Measurements from ENCODE around the gene SLC35E1. TPM values are rescaled to one million over a fixed set of nuclear protein-coding genes. Genes with fewer than 3 reads are reported as not detected.

Gene SLC35E1
- total RNA-seq, 1 experiment from 2014 or later: 52.6 TPM

- BruUV-seq (replicated peaks): no TSS peak
- no peak for TF ChIP-seq EZH2phosphoT487 (IDR thresholded peaks at IDR 0.05; ENCODE audit: borderline replicate concordance, low read length)
- TF ChIP-seq CTCF (conservative IDR thresholded peaks at IDR 0.05; ENCODE audit: low read depth, low read length): no peak
- no peak for TF ChIP-seq EZH2 (IDR thresholded peaks at IDR 0.05; ENCODE audit: low read length, unreplicated experiment)
- Histone ChIP-seq H3K79me2 (ENCODE audit: low read length) (peaks cover 94% of the 10 kb centered on the region), H3K36me3 (ENCODE audit: low read depth, low read length) (peaks cover 7% of the 10 kb centered on the region; the same call in 1 of the 2 replicates), H4K20me1 (ENCODE audit: low read length) (peaks cover 4% of the 10 kb centered on the region; the same call in 1 of the 2 replicates), H2AFZ (ENCODE audit: low read length) (no peak overlapping the region), H3K27ac (ENCODE audit: low read length) (peak overlapping the region; percentile 77), H3K27me3 (ENCODE audit: low read length) (no peaks in the 10 kb centered on the region), H3K9ac (ENCODE audit: low read length) (peak overlapping the region; percentile 89), H3K9me3 (ENCODE audit: low read length) (no peaks in the 10 kb centered on the region), H3K4me2 (ENCODE audit: low read length) (peak overlapping the region; percentile 96), H3F3A (ENCODE audit: low read length, unreplicated experiment) (no peaks in the 10 kb centered on the region), H3K4me3 (ENCODE audit: low read length) (peak overlapping the region; percentile 87), H3K9me2 (replicated peaks; ENCODE audit: low read length) (no peaks in the 10 kb centered on the region), H3K4me1 (ENCODE audit: insufficient read depth, low read length) (peaks cover 43% of the 10 kb centered on the region)
- CTCF ChIA-PET: no interaction called here
- no peak for DNase-seq
- POLR2A ChIA-PET (ENCODE audit: unreplicated experiment): no interaction called here
- ATAC-seq: no peak
- intact Hi-C loops (cut with micrococcal nuclease): loop anchor here (5.0 kb wide), 1 partner anchor 54 kb away; the partner anchor contains the start of gene MED26
These were observed 1.1 kb upstream of the SLC35E1 start for GRCh38 chr19:16573296-16573695.

- intact Hi-C loops (cut with micrococcal nuclease): loop anchor here (1.0 to 5.0 kb wide), 2 partner anchors 36 to 55 kb away; partner anchors contain the start of gene MED26
- CTCF ChIA-PET: interaction anchor here (0.5 kb wide), 1 partner anchor 12 kb away, joined by 6 read pairs; no protein-coding TSS in a partner anchor
- Histone ChIP-seq H3F3A (ENCODE audit: low read length, unreplicated experiment) (no peaks in the 10 kb centered on the region), H3K4me3 (ENCODE audit: low read length) (peak overlapping the region; percentile 91), H3K4me2 (ENCODE audit: low read length) (peak overlapping the region; percentile 96), H3K27me3 (ENCODE audit: low read length) (no peaks in the 10 kb centered on the region), H3K79me2 (ENCODE audit: low read length) (peaks cover 89% of the 10 kb centered on the region), H3K27ac (ENCODE audit: low read length) (peak overlapping the region; percentile 27; the same call in 1 of the 2 replicates), H3K9me3 (ENCODE audit: low read length) (no peaks in the 10 kb centered on the region), H3K36me3 (ENCODE audit: low read depth, low read length) (peaks cover 15% of the 10 kb centered on the region), H2AFZ (ENCODE audit: low read length) (peak overlapping the region; percentile 73), H3K4me1 (ENCODE audit: insufficient read depth, low read length) (peaks cover 43% of the 10 kb centered on the region), H4K20me1 (ENCODE audit: low read length) (peaks cover 4% of the 10 kb centered on the region; the same call in 1 of the 2 replicates), H3K9me2 (replicated peaks; ENCODE audit: low read length) (no peaks in the 10 kb centered on the region), H3K9ac (ENCODE audit: low read length) (peak overlapping the region; percentile 91)
- ATAC-seq (peak; percentile 18), DNase-seq (peak; percentile 31)
- POLR2A ChIA-PET (ENCODE audit: unreplicated experiment): no interaction called here
- TF ChIP-seq CTCF (conservative IDR thresholded peaks at IDR 0.05; ENCODE audit: low read depth, low read length) (no peak), EZH2 (IDR thresholded peaks at IDR 0.05; ENCODE audit: low read length, unreplicated experiment) (no peak), EZH2phosphoT487 (IDR thresholded peaks at IDR 0.05; ENCODE audit: borderline replicate concordance, low read length) (no peak)
- BruUV-seq (replicated peaks): no TSS peak
These were observed 338 bp downstream of the SLC35E1 start for GRCh38 chr19:16571822-16572331.

- peak overlapping the region; percentile 96 for H3K4me2 ChIP-seq (ENCODE audit: low read length)
- ChIA-PET POLR2A (ENCODE audit: unreplicated experiment) (no interaction called here), CTCF (no interaction called here)
- ATAC-seq: no peak
- H2AFZ ChIP-seq (ENCODE audit: low read length): peak overlapping the region; percentile 73
- peaks cover 4% of the 10 kb centered on the region; the same call in 1 of the 2 replicates for H4K20me1 ChIP-seq (ENCODE audit: low read length)
- peak overlapping the region; percentile 91 for H3K9ac ChIP-seq (ENCODE audit: low read length)
- DNase-seq: peak; percentile 49
- BruUV-seq (replicated peaks): no TSS peak
- intact Hi-C loops (cut with micrococcal nuclease): loop anchor here (5.0 kb wide), 1 partner anchor 56 kb away; the partner anchor contains the start of gene MED26
- peak overlapping the region; percentile 27; the same call in 1 of the 2 replicates for H3K27ac ChIP-seq (ENCODE audit: low read length)
- H3K36me3 ChIP-seq (ENCODE audit: low read depth, low read length): peaks cover 19% of the 10 kb centered on the region
- TF ChIP-seq EZH2 (IDR thresholded peaks at IDR 0.05; ENCODE audit: low read length, unreplicated experiment): no peak
- H3F3A ChIP-seq (ENCODE audit: low read length, unreplicated experiment): no peaks in the 10 kb centered on the region
- no peaks in the 10 kb centered on the region for H3K9me2 ChIP-seq (replicated peaks; ENCODE audit: low read length)
- H3K27me3 ChIP-seq (ENCODE audit: low read length): no peaks in the 10 kb centered on the region
- no peaks in the 10 kb centered on the region for H3K9me3 ChIP-seq (ENCODE audit: low read length)
- peaks cover 83% of the 10 kb centered on the region for H3K79me2 ChIP-seq (ENCODE audit: low read length)
- H3K4me1 ChIP-seq (ENCODE audit: insufficient read depth, low read length): peaks cover 43% of the 10 kb centered on the region
- peak overlapping the region; percentile 91 for H3K4me3 ChIP-seq (ENCODE audit: low read length)
These were observed 932 bp downstream of the SLC35E1 start for GRCh38 chr19:16571283-16571682.

Measured in PC-3 (cell line).